Erythroblast (primary cell): ENCODE measurements around the gene BIN1.

Experiments
- DNase-seq, 2 experiments: peaks; one replicate each; lab custom pipeline; 2025; lab: John Stamatoyannopoulos, UW
- GATA1 ChIP-seq: IDR thresholded peaks from 2 replicates; pipeline ENCODE4 v1.6.1; 2011; ENCODE audit warnings: low read depth, mild to moderate bottlenecking, control low read depth, low read length, moderate library complexity
- POLR2A ChIP-seq: IDR thresholded peaks from 2 replicates; pipeline ENCODE4 v1.6.1; 2011; ENCODE audit warnings: mild to moderate bottlenecking, low read length

BIN1 gene

GRCh38 chr2:126999106-126999756, 107.7 kb downstream of the BIN1 start:
- no peak for TF ChIP-seq POLR2A
- no peak for TF ChIP-seq GATA1
- DNase-seq: no peak

- no peak for TF ChIP-seq GATA1
- TF ChIP-seq POLR2A: no peak
- no peak for DNase-seq
Observed at GRCh38 chr2:126998486-126998885, 108.5 kb downstream of the BIN1 start.
